Liver (tissue), 3 donors: Measurements from ENCODE around the gene RETN.

Experiments
- CTCF ChIP-seq: fragments of 150-350 bp; IDR thresholded peaks from 2 replicates; pipeline ENCODE4 v1.5.1; 2017; ENCODE audit warnings: improper control_type of control experiment, low read depth, low read length; ENCODE audit not compliant: missing input control
- EGR1 ChIP-seq, 2 donors: IDR thresholded peaks; 2 replicates each; pipeline ENCODE4 v1.6.1; 2016 to 2018; ENCODE audit warnings: antibody characterized with exemption in 2 of 2, low read depth in 2 of 2
- FOXA1 ChIP-seq: IDR thresholded peaks from 2 replicates; pipeline ENCODE4 v1.6.1; 2016; ENCODE audit warnings: antibody characterized with exemption
- GABPA ChIP-seq, 2 donors: IDR thresholded peaks in 1 of 2; conservative IDR thresholded peaks in 1 of 2; 2 replicates each; pipeline ENCODE4 v1.6.1; 2016; ENCODE audit warnings: antibody characterized with exemption in 2 of 2, mild to moderate bottlenecking in 1 of 2, moderate library complexity in 1 of 2
- HNF4A ChIP-seq, 2 donors: conservative IDR thresholded peaks; 2 replicates each; pipeline ENCODE4 v1.6.1; 2016; ENCODE audit warnings: antibody characterized with exemption in 2 of 2, mild to moderate bottlenecking in 2 of 2
- JUND ChIP-seq, 2 donors: IDR thresholded peaks; 2 replicates each; pipeline ENCODE4 v1.6.1; 2016; ENCODE audit warnings: antibody characterized with exemption in 2 of 2
- RAD21 ChIP-seq, 2 donors: IDR thresholded peaks; 2 replicates each; pipeline ENCODE4 v1.6.1; 2016; ENCODE audit warnings: antibody characterized with exemption in 2 of 2, mild to moderate bottlenecking in 2 of 2
- RXRA ChIP-seq, 2 donors: IDR thresholded peaks; 2 replicates each; pipeline ENCODE4 v1.6.1; 2017 to 2018; ENCODE audit warnings: antibody characterized with exemption in 2 of 2, mild to moderate bottlenecking in 1 of 2
- SP1 ChIP-seq: IDR thresholded peaks from 2 replicates; pipeline ENCODE4 v1.6.1; 2018; ENCODE audit warnings: antibody characterized with exemption, mild to moderate bottlenecking
- TAF1 ChIP-seq: conservative IDR thresholded peaks from 2 replicates; pipeline ENCODE4 v1.6.1; 2016; ENCODE audit warnings: antibody characterized with exemption, mild to moderate bottlenecking
- YY1 ChIP-seq: IDR thresholded peaks from 2 replicates; pipeline ENCODE4 v1.6.1; 2016; ENCODE audit warnings: antibody characterized with exemption, mild to moderate bottlenecking
- TF ChIP-seq, protein P1 (sequence below): IDR thresholded peaks from 2 replicates; pipeline ENCODE4 v1.6.1; 2016; ENCODE audit warnings: antibody characterized with exemption, mild to moderate bottlenecking
- TF ChIP-seq, protein P2 (sequence below): IDR thresholded peaks from 2 replicates; pipeline ENCODE4 v1.6.1; 2016; ENCODE audit warnings: antibody characterized with exemption
- donor health status: healthy.
- donor health status: healthy.

DNA sequence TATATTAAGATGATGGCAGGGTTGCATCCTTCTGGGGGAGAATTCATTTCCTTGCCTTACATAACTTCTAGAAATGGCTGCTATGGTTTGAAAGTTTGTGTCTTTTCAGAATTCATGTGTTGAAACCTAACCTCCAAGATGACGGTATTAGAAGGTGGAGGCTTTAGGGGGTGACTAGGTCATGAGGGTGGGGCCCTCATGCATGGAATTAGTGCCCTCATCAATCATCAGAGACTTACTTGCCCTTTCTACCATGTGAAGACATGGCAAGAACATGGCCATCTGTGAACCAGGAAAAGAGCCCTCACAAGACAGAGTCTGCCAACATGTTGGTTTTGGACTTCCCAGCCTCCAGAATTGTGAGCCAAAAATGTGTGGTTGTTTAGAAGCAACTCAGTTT, 47.9 kb downstream of the RETN start:
- TF ChIP-seq CTCF, result no peak
- TF ChIP-seq, protein P1, sequence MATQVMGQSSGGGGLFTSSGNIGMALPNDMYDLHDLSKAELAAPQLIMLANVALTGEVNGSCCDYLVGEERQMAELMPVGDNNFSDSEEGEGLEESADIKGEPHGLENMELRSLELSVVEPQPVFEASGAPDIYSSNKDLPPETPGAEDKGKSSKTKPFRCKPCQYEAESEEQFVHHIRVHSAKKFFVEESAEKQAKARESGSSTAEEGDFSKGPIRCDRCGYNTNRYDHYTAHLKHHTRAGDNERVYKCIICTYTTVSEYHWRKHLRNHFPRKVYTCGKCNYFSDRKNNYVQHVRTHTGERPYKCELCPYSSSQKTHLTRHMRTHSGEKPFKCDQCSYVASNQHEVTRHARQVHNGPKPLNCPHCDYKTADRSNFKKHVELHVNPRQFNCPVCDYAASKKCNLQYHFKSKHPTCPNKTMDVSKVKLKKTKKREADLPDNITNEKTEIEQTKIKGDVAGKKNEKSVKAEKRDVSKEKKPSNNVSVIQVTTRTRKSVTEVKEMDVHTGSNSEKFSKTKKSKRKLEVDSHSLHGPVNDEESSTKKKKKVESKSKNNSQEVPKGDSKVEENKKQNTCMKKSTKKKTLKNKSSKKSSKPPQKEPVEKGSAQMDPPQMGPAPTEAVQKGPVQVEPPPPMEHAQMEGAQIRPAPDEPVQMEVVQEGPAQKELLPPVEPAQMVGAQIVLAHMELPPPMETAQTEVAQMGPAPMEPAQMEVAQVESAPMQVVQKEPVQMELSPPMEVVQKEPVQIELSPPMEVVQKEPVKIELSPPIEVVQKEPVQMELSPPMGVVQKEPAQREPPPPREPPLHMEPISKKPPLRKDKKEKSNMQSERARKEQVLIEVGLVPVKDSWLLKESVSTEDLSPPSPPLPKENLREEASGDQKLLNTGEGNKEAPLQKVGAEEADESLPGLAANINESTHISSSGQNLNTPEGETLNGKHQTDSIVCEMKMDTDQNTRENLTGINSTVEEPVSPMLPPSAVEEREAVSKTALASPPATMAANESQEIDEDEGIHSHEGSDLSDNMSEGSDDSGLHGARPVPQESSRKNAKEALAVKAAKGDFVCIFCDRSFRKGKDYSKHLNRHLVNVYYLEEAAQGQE, result no peak
- TF ChIP-seq FOXA1, result no peak
- TF ChIP-seq YY1, result no peak
- TF ChIP-seq, protein P2, sequence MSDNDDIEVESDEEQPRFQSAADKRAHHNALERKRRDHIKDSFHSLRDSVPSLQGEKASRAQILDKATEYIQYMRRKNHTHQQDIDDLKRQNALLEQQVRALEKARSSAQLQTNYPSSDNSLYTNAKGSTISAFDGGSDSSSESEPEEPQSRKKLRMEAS, result no peak
- TF ChIP-seq EGR1 (IDR thresholded peaks at IDR 0.05; ENCODE audit: low read depth in 2 of 2), result no peak
- TF ChIP-seq TAF1, result no peak
- TF ChIP-seq GABPA (IDR thresholded peaks at IDR 0.05 in 1 of 2, conservative IDR thresholded peaks at IDR 0.05 in 1 of 2), result no peak
- no peak for TF ChIP-seq JUND (IDR thresholded peaks at IDR 0.05)
- no peak for TF ChIP-seq RAD21 (IDR thresholded peaks at IDR 0.05)
- TF ChIP-seq SP1, result no peak
- TF ChIP-seq HNF4A (conservative IDR thresholded peaks at IDR 0.05), result no peak
- no peak for TF ChIP-seq RXRA (IDR thresholded peaks at IDR 0.05)
